Skeletal muscle tissue (tissue), 4 donors: Measurements from ENCODE around the gene AMOTL2. TPM values are rescaled to one million over a fixed set of nuclear protein-coding genes. Genes with fewer than 3 reads are reported as not detected.

Source experiments
- H3K27ac ChIP-seq: one replicate; pipeline ENCODE4 v1.7.0; 2013; ENCODE audit warnings: mild to moderate bottlenecking, low read depth, low read length, inconsistent platforms
- H3K27me3 ChIP-seq, 3 donors: one replicate each; pipeline ENCODE4 v1.7.0; 2013; ENCODE audit warnings: low read length in 3 of 3; ENCODE audit not compliant: control insufficient read depth in 3 of 3, insufficient read depth in 3 of 3
- H3K36me3 ChIP-seq, 3 donors: one replicate each; pipeline ENCODE4 v1.7.0; 2013; ENCODE audit warnings: low read length in 3 of 3; ENCODE audit not compliant: control insufficient read depth in 3 of 3, insufficient read depth in 3 of 3
- H3K4me1 ChIP-seq, 3 donors: one replicate each; pipeline ENCODE4 v1.7.0; 2013; ENCODE audit warnings: low read length in 3 of 3, mild to moderate bottlenecking in 3 of 3; ENCODE audit not compliant: control insufficient read depth in 3 of 3, insufficient read depth in 3 of 3
- H3K4me3 ChIP-seq, 3 donors: one replicate each; pipeline ENCODE4 v1.7.0; 2013; ENCODE audit warnings: low read length in 3 of 3
- H3K9ac ChIP-seq, 3 donors: one replicate each; pipeline ENCODE4 v1.7.0; 2013; ENCODE audit warnings: low read length in 3 of 3, mild to moderate bottlenecking in 3 of 3, moderate library complexity in 2 of 3, low read depth in 1 of 3
- H3K9me3 ChIP-seq, 3 donors: one replicate each; pipeline ENCODE4 v1.7.0; 2013; ENCODE audit warnings: low read length in 3 of 3; ENCODE audit not compliant: control insufficient read depth in 3 of 3
- total RNA-seq: library from RNA; depleted of rRNA; stranded (reverse); fragments of >200 nt; gene quantifications from one replicate; pipeline ENCODE4 v1.2.3, GENCODE V29; 2014
- donor health status: Osteomylitis.

AMOTL2 gene
- total RNA-seq, 1 donor from 2014 or later, result 56.9 TPM

GRCh38 chr3:134322286-134322685, 52.0 kb downstream of the AMOTL2 start:
- Histone ChIP-seq H3K4me1 (peaks cover 15 to 17% (median 17%) of the 10 kb centered on the region in 3 donors), H3K27ac (no peak overlapping the region), H3K4me3 (no peak overlapping the region), H3K36me3 (no peaks in the 10 kb centered on the region), H3K9ac (no peak overlapping the region), H3K9me3 (no peaks in the 10 kb centered on the region), H3K27me3 (no peaks in the 10 kb centered on the region)

GRCh38 chr3:134320749-134321148, 53.5 kb downstream of the AMOTL2 start:
- Histone ChIP-seq H3K4me1 (peaks cover 4 to 7% (median 6%) of the 10 kb centered on the region in 3 donors), H3K4me3 (no peak overlapping the region)

GRCh38 chr3:134319931-134320330, 54.3 kb downstream of the AMOTL2 start:
- H3K9ac ChIP-seq, result no peak overlapping the region
- H3K4me1 ChIP-seq, result peaks cover 12% of the 10 kb centered on the region in 3 donors
- H3K27me3 ChIP-seq, result no peaks in the 10 kb centered on the region

More at GRCh38 chr3:134320749-134321148, 53.5 kb downstream of the AMOTL2 start:
- H3K36me3 ChIP-seq, result no peaks in the 10 kb centered on the region
- H3K9ac ChIP-seq, result no peak overlapping the region
- H3K27ac ChIP-seq, result no peak overlapping the region
- no peaks in the 10 kb centered on the region for H3K27me3 ChIP-seq
- H3K9me3 ChIP-seq, result no peaks in the 10 kb centered on the region

GRCh38 chr3:134318166-134318565, 56.1 kb downstream of the AMOTL2 start:
- no peak overlapping the region for H3K4me3 ChIP-seq
- no peak overlapping the region for H3K9ac ChIP-seq
- H3K4me1 ChIP-seq, result peaks cover 27 to 28% (median 28%) of the 10 kb centered on the region in 3 donors
- H3K27me3 ChIP-seq, result no peaks in the 10 kb centered on the region
- no peaks in the 10 kb centered on the region for H3K36me3 ChIP-seq
- H3K27ac ChIP-seq, result no peak overlapping the region
- no peaks in the 10 kb centered on the region for H3K9me3 ChIP-seq

More at GRCh38 chr3:134319931-134320330, 54.3 kb downstream of the AMOTL2 start:
- Histone ChIP-seq H3K27ac (no peak overlapping the region), H3K4me3 (no peak overlapping the region), H3K36me3 (no peaks in the 10 kb centered on the region), H3K9me3 (no peaks in the 10 kb centered on the region)

- Histone ChIP-seq H3K9ac (no peak overlapping the region), H3K27me3 (no peaks in the 10 kb centered on the region), H3K9me3 (no peaks in the 10 kb centered on the region), H3K4me3 (no peak overlapping the region), H3K4me1 (peaks cover 32 to 35% (median 34%) of the 10 kb centered on the region in 3 donors), H3K27ac (no peak overlapping the region), H3K36me3 (no peaks in the 10 kb centered on the region)
Measured at GRCh38 chr3:134317106-134317947, 56.9 kb downstream of the AMOTL2 start.

GRCh38 chr3:134315286-134316106, 58.8 kb downstream of the AMOTL2 start:
- no peaks in the 10 kb centered on the region for H3K36me3 ChIP-seq
- no peaks in the 10 kb centered on the region for H3K9me3 ChIP-seq
- H3K4me1 ChIP-seq, result peaks cover 42 to 48% (median 44%) of the 10 kb centered on the region in 3 donors
- H3K4me3 ChIP-seq, result no peak overlapping the region
- no peaks in the 10 kb centered on the region for H3K27me3 ChIP-seq
- H3K9ac ChIP-seq, result peak overlapping the region in 1 of 3 donors; percentile 5
- H3K27ac ChIP-seq, result peak overlapping the region; percentile 67

GRCh38 chr3:134314588-134315285, 59.5 kb downstream of the AMOTL2 start:
- peak overlapping the region in 1 of 3 donors; percentile 86 for H3K9ac ChIP-seq
- peak overlapping the region; percentile 67 for H3K27ac ChIP-seq

GRCh38 chr3:134313847-134314587, 60.2 kb downstream of the AMOTL2 start:
- Histone ChIP-seq H3K4me3 (peak overlapping the region; percentile 67 to 79 (median 74)), H3K4me1 (peaks cover 48 to 50% (median 50%) of the 10 kb centered on the region in 3 donors)

More at GRCh38 chr3:134314588-134315285, 59.5 kb downstream of the AMOTL2 start:
- H3K4me1 ChIP-seq, result peaks cover 48 to 49% (median 49%) of the 10 kb centered on the region in 3 donors
- no peaks in the 10 kb centered on the region for H3K9me3 ChIP-seq
- H3K27me3 ChIP-seq, result no peaks in the 10 kb centered on the region
- no peaks in the 10 kb centered on the region for H3K36me3 ChIP-seq
- peak overlapping the region in 2 of 3 donors; percentile 17 to 79 for H3K4me3 ChIP-seq

More at GRCh38 chr3:134313847-134314587, 60.2 kb downstream of the AMOTL2 start:
- Histone ChIP-seq H3K36me3 (no peaks in the 10 kb centered on the region), H3K9ac (peak overlapping the region; percentile 68 to 86 (median 80)), H3K27me3 (no peaks in the 10 kb centered on the region), H3K27ac (peak overlapping the region; percentile 67), H3K9me3 (no peaks in the 10 kb centered on the region)
